IMR-90 (cell line): ENCODE measurements around the gene DERA. TPM values are rescaled to one million over a fixed set of nuclear protein-coding genes. Genes with fewer than 3 reads are reported as not detected.
"Not testable (repeated sequence)": the region's sequence is repeated elsewhere in the genome, so short reads cannot be mapped to it uniquely, and the experiment has no call there.

ENCODE experiments used
- ATAC-seq: fragments of 200-7000 bp; cut with Tn5 transposase; 2 replicates; pipeline ENCODE4 v1.9.1; 2020; ENCODE audit warnings: low read depth, mild to moderate bottlenecking, moderate library complexity
- BruUV-seq: library from RNA; stranded (reverse); fragments of 400-500 nt; replicated peaks from 2 replicates; lab custom pipeline; 2021; lab: Mats Ljungman, UMichigan
- CTCF ChIA-PET: fragments of 300-600 bp; formaldehyde crosslinking; extraction: SDS; loops from one replicate; lab custom pipeline; 2021; ENCODE audit warnings: antibody characterized with exemption; lab: Yijun Ruan, JAX
- POLR2A ChIA-PET: fragments of 300-600 bp; sonication (Branson Sonifier 250); formaldehyde crosslinking; loops from one replicate; lab custom pipeline; 2022; ENCODE audit warnings: antibody characterized with exemption; ENCODE audit not compliant: unreplicated experiment; lab: Charles Lee
- DNase-seq: peaks from one replicate; pipeline ENCODE4 v3.0.0; 2013
- H2AFZ ChIP-seq: replicated peaks from 2 replicates; pipeline ENCODE3; 2013; ENCODE audit warnings: low read length, mild to moderate bottlenecking; ENCODE audit not compliant: poor library complexity
- H2AK5ac ChIP-seq: 2 replicates; pipeline ENCODE4 v1.6.1; 2013; ENCODE audit warnings: low read depth, low read length, inconsistent platforms
- H2AK9ac ChIP-seq: replicated peaks from 2 replicates; pipeline ENCODE3; 2013; ENCODE audit warnings: mild to moderate bottlenecking, low read depth, low read length, moderate library complexity; ENCODE audit not compliant: poor library complexity
- H2BK120ac ChIP-seq: 2 replicates; pipeline ENCODE4 v1.6.1; 2013; ENCODE audit warnings: low read depth, low read length, inconsistent platforms
- H2BK15ac ChIP-seq: 3 replicates; pipeline ENCODE4 v1.6.1; 2013; ENCODE audit warnings: low read depth, low read length, inconsistent platforms
- H2BK20ac ChIP-seq: 2 replicates; pipeline ENCODE4 v1.6.1; 2013; ENCODE audit warnings: low read depth, mild to moderate bottlenecking, inconsistent platforms, low read length, moderate library complexity
- H2BK5ac ChIP-seq: 2 replicates; pipeline ENCODE4 v1.6.1; 2013; ENCODE audit warnings: mild to moderate bottlenecking, low read depth, low read length, inconsistent platforms; ENCODE audit not compliant: poor library complexity, severe bottlenecking
- H3K14ac ChIP-seq: replicated peaks from 2 replicates; pipeline ENCODE4 v1.6.1; 2013; ENCODE audit warnings: low read depth, low read length, inconsistent platforms
- H3K18ac ChIP-seq: 2 replicates; pipeline ENCODE4 v1.6.1; 2013; ENCODE audit warnings: low read depth, low read length, control low read depth
- H3K23ac ChIP-seq: 2 replicates; pipeline ENCODE4 v1.6.1; 2013; ENCODE audit warnings: low read depth, low read length, inconsistent platforms
- H3K27ac ChIP-seq: 2 replicates; pipeline ENCODE4 v1.5.1; 2013; ENCODE audit warnings: mild to moderate bottlenecking, control low read depth, low read length; ENCODE audit not compliant: insufficient read depth
- H3K27me3 ChIP-seq: 2 replicates; pipeline ENCODE4 v1.6.1; 2013; ENCODE audit warnings: low read length; ENCODE audit not compliant: control insufficient read depth, insufficient read depth
- H3K36me3 ChIP-seq: 2 replicates; pipeline ENCODE4 v1.6.1; 2013; ENCODE audit warnings: low read length, mixed read lengths; ENCODE audit not compliant: control insufficient read depth, insufficient read depth
- H3K4ac ChIP-seq: 2 replicates; pipeline ENCODE4 v1.6.1; 2013; ENCODE audit warnings: low read depth, low read length, inconsistent platforms
- H3K4me1 ChIP-seq: 2 replicates; pipeline ENCODE4 v1.6.1; 2013; ENCODE audit warnings: low read length, mixed read lengths; ENCODE audit not compliant: control insufficient read depth, insufficient read depth
- H3K4me2 ChIP-seq: 2 replicates; pipeline ENCODE4 v1.6.1; 2013; ENCODE audit warnings: low read depth, mild to moderate bottlenecking, control low read depth, low read length, moderate library complexity
- H3K4me3 ChIP-seq: 2 replicates; pipeline ENCODE4 v1.5.1; 2013; ENCODE audit warnings: low read depth, mild to moderate bottlenecking, control low read depth, low read length, moderate library complexity; ENCODE audit not compliant: insufficient read depth
- H3K56ac ChIP-seq: 2 replicates; pipeline ENCODE4 v1.6.1; 2013; ENCODE audit warnings: low read length, inconsistent platforms; ENCODE audit not compliant: insufficient read depth; ENCODE audit errors: extremely low read depth
- H3K79me1 ChIP-seq, 2 experiments: 2 replicates each; pipeline ENCODE4 v1.6.1; 2013; ENCODE audit warnings: low read length in 2 of 2, inconsistent platforms in 1 of 2, low read depth in 1 of 2
- H3K9ac ChIP-seq: 2 replicates; pipeline ENCODE4 v1.6.1; 2013; ENCODE audit warnings: low read depth, low read length, control low read depth
- H3K9me1 ChIP-seq: 2 replicates; pipeline ENCODE4 v1.6.1; 2013; ENCODE audit warnings: low read length, inconsistent platforms; ENCODE audit not compliant: insufficient read depth
- H3K9me3 ChIP-seq: 2 replicates; pipeline ENCODE4 v1.6.1; 2013; ENCODE audit warnings: low read length; ENCODE audit not compliant: control insufficient read depth, insufficient read depth
- H4K20me1 ChIP-seq: 2 replicates; pipeline ENCODE4 v1.6.1; 2013; ENCODE audit warnings: low read length, inconsistent platforms; ENCODE audit not compliant: insufficient read depth
- H4K5ac ChIP-seq: 2 replicates; pipeline ENCODE4 v1.6.1; 2013; ENCODE audit warnings: mild to moderate bottlenecking, low read depth, low read length, control low read depth
- H4K8ac ChIP-seq, 2 experiments: 2 replicates each; pipeline ENCODE4 v1.6.1; 2013; ENCODE audit warnings: low read depth in 2 of 2, low read length in 2 of 2, control low read depth in 1 of 2, inconsistent platforms in 1 of 2
- H4K91ac ChIP-seq: 2 replicates; pipeline ENCODE4 v1.6.1; 2013; ENCODE audit warnings: low read depth, low read length, inconsistent platforms; ENCODE audit not compliant: insufficient read depth
- NFE2L2 ChIP-seq: fragments of 150-350 bp; IDR thresholded peaks from 2 replicates; pipeline ENCODE4 v1.6.1; 2016; ENCODE audit warnings: low read depth, mild to moderate bottlenecking, low read length
- POLR2A ChIP-seq: IDR thresholded peaks from 2 replicates; pipeline ENCODE4 v1.6.1; 2012; ENCODE audit warnings: mild to moderate bottlenecking, low read depth, low read length
- WGBS, 2 experiments: methylation state at CpG; one replicate each; pipeline versions ENCODE4 v1.1.5 to v1.1.7; 2013; ENCODE audit warnings: missing lambda C conversion rate in 2 of 2; ENCODE audit not compliant: insufficient read length in 1 of 2; ENCODE audit errors: extremely low coverage in 2 of 2; 5-methylcytosine and 5-hydroxymethylcytosine counted together
- dilution Hi-C: fragments of 300-500 bp; cut with HindIII; formaldehyde crosslinking; loops from one replicate; pipeline ENCODE4 v1.14.3; 2018; ENCODE audit warnings: low sequenced_read_pairs; ENCODE audit not compliant: unreplicated experiment
- in situ Hi-C: fragments of 300-500 bp; cut with MboI; formaldehyde crosslinking; loops from 3 replicates; pipeline ENCODE4 v1.14.3; 2019; ENCODE audit warnings: low sequenced_read_pairs, inconsistent platforms, mixed read lengths
- intact Hi-C: fragments of 100-400 bp; cut with micrococcal nuclease; formaldehyde crosslinking; loops from 2 replicates; pipeline ENCODE4 v1.10.0; 2022
- polyA plus RNA-seq, 3 experiments: library from polyadenylated mRNA; depleted of rRNA; stranded (reverse); fragments of >200 nt; gene quantifications; 2 replicates each; pipeline ENCODE4 v1.2.3, GENCODE V29; 2012; ENCODE audit warnings: low replicate concordance in 1 of 3
- total RNA-seq: library from RNA; depleted of rRNA; stranded (reverse); fragments of >200 nt; gene quantifications from 2 replicates; pipeline ENCODE4 v1.2.3, GENCODE V29; 2012

Gene DERA
- total and polyA plus RNA-seq, 2 of the 4 experiments (the other 2 are of a cell fraction): 28.1 to 58.6 TPM

DNA sequence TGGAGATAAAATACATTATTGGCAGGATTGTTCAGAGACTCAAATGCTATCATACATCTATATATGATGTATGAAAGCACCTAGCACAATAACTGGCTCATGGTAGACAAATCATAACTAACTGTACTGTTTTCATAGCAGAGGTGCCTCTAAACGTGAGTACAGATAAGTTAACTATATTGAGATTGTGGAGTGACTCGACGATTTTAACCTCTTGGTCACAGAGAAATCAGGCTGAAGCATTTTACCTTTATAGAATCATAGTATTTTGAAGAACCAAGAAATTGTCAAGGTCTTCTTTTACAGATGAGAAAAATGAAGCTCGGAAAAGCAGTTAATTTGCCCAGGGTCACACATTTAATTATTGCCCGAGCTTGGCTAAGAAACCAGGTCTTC lies 666 bp upstream of the DERA start:
- H4K91ac ChIP-seq: no peak overlapping the region
- POLR2A ChIA-PET: no interaction called here
- H4K5ac ChIP-seq: 0 out of 2 replicates have a peak overlapping the region, but pooled peaks have one; percentile 59
- H4K20me1 ChIP-seq: no peaks in the 10 kb centered on the region
- no peak for ATAC-seq
- peak overlapping the region; percentile 47; the same call in 1 of the 2 replicates for H3K4ac ChIP-seq
- H3K79me1 ChIP-seq: peaks cover 9 to 26% of the 10 kb centered on the region in 2 experiments; a peak in 3 of 4 replicates
- no peaks in the 10 kb centered on the region for H3K9me1 ChIP-seq
- dilution Hi-C loops: no loop called here
- 0 out of 2 replicates have a peak overlapping the region, but pooled peaks have one; percentile 23 for H2AK5ac ChIP-seq
- no peaks in the 10 kb centered on the region for H3K9me3 ChIP-seq
- CTCF ChIA-PET: interaction anchor here (0.7 to 1.8 kb wide), 3 partner anchors 9 to 57 kb away, joined by 3 to 5 read pairs (median 3); no protein-coding TSS in a partner anchor
- H3K9ac ChIP-seq: peak overlapping the region; percentile 54
- H2BK5ac ChIP-seq: peak overlapping the region; percentile 21
- peaks cover 5% of the 10 kb centered on the region for H3K36me3 ChIP-seq
- H4K8ac ChIP-seq: peak overlapping the region; percentile 76 to 82
- H3K27me3 ChIP-seq: no peaks in the 10 kb centered on the region
- H3K18ac ChIP-seq: peak overlapping the region; percentile 56; the same call in 1 of the 2 replicates
- H3K14ac ChIP-seq: peak overlapping the region; percentile 44; the same call in 1 of the 2 replicates
- peak overlapping the region; percentile 58 for H2BK120ac ChIP-seq
- H3K23ac ChIP-seq: peak overlapping the region; percentile 67; the same call in 1 of the 2 replicates
- H2AK9ac ChIP-seq: no peak overlapping the region
- peak overlapping the region; percentile 16; the same call in 1 of the 2 replicates for H3K56ac ChIP-seq
- H2BK15ac ChIP-seq: 0 out of 3 replicates have a peak overlapping the region, but pooled peaks have one; percentile 26
- peak overlapping the region; percentile 92; the same call in 1 of the 2 replicates for H3K4me3 ChIP-seq
- H3K4me1 ChIP-seq: peaks cover 2% of the 10 kb centered on the region; the same call in 1 of the 2 replicates
- no peak overlapping the region for H3K27ac ChIP-seq
- TF ChIP-seq POLR2A (no peak), NFE2L2 (peak; percentile 44; the same call in 1 of the 2 replicates)
- BruUV-seq: no TSS peak
- no peak overlapping the region for H2BK20ac ChIP-seq
- peak overlapping the region; percentile 77 for H3K4me2 ChIP-seq
- H2AFZ ChIP-seq: peak overlapping the region; percentile 90
- no CpG with 5 or more reads among the region's 5 CpGs for WGBS, 2 experiments
- intact Hi-C loops: loop anchor here (2.0 to 10.0 kb wide), 2 partner anchors 68 to 434 kb away; partner anchors contain the start of gene MGST1
- in situ Hi-C loops: no loop called here
- no peak for DNase-seq

DNA sequence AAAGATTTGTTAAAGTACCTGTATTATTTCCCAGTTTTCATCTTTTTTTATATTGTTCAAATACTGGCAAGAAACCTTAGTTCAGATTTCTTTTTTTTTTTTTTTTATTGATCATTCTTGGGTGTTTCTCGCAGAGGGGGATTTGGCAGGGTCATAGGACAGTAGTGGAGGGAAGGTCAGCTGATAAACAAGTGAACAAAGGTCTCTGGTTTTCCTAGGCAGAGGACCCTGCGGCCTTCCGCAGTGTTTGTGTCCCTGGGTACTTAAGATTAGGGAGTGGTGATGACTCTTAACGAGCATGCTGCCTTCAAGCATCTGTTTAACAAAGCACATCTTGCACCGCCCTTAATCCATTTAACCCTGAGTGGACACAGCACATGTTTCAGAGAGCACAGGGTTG lies 799 bp downstream of the DERA start:
- DNase-seq, H4K5ac ChIP-seq, dilution Hi-C loops, H3K9me3 ChIP-seq, H2AFZ ChIP-seq, in situ Hi-C loops, H2AK5ac ChIP-seq, POLR2A ChIA-PET, H4K20me1 ChIP-seq, H3K9me1 ChIP-seq, BruUV-seq, H3K36me3 ChIP-seq, H2BK20ac ChIP-seq, H3K27me3 ChIP-seq, ATAC-seq, H2AK9ac ChIP-seq, H3K4me1 ChIP-seq: not testable (repeated sequence)
- peak overlapping the region; percentile 66; the same call in 1 of the 2 replicates for H2BK120ac ChIP-seq
- H4K8ac ChIP-seq: peak overlapping the region; percentile 57 to 76; a peak in 3 of 4 replicates
- peak overlapping the region; percentile 92 for H3K4me3 ChIP-seq
- no CpG with 5 or more reads among the region's 5 CpGs for WGBS, 2 experiments
- H3K14ac ChIP-seq: peak overlapping the region; percentile 91
- peak overlapping the region; percentile 84 for H3K4me2 ChIP-seq
- peak overlapping the region; percentile 71; the same call in 1 of the 2 replicates for H3K18ac ChIP-seq
- peak overlapping the region; percentile 71; the same call in 1 of the 2 replicates for H4K91ac ChIP-seq
- H3K79me1 ChIP-seq: peaks cover 13 to 33% of the 10 kb centered on the region in 2 experiments; a peak in 3 of 4 replicates
- H3K4ac ChIP-seq: peak overlapping the region; percentile 45
- H3K23ac ChIP-seq: peak overlapping the region; percentile 86
- CTCF ChIA-PET: interaction anchor here (1.8 kb wide), 1 partner anchor 13 kb away, joined by 5 read pairs; no protein-coding TSS in a partner anchor
- peak overlapping the region; percentile 89; the same call in 1 of the 2 replicates for H3K27ac ChIP-seq
- intact Hi-C loops: loop anchor here (2.0 to 10.0 kb wide), 2 partner anchors 67 to 433 kb away; partner anchors contain the start of gene MGST1
- H2BK5ac ChIP-seq: peak overlapping the region; percentile 85
- peak overlapping the region; percentile 87 for H3K9ac ChIP-seq
- H3K56ac ChIP-seq: peak overlapping the region; percentile 98; the same call in 1 of the 2 replicates
- 0 out of 3 replicates have a peak overlapping the region, but pooled peaks have one; percentile 36 for H2BK15ac ChIP-seq
